GM18499 (cell line): ENCODE data around the gene ZNF423.
"Not testable (repeated sequence)": the region's sequence is repeated elsewhere in the genome, so short reads cannot be mapped to it uniquely, and the experiment has no call there.

Experiments
- ATAC-seq: cut with Tn5 transposase; IDR thresholded peaks from one replicate; pipeline ENCODE4 v1.9.1; 2021; ENCODE audit warnings: moderate number of reproducible peaks; ENCODE audit not compliant: insufficient read depth, unreplicated experiment

ZNF423 gene

DNA sequence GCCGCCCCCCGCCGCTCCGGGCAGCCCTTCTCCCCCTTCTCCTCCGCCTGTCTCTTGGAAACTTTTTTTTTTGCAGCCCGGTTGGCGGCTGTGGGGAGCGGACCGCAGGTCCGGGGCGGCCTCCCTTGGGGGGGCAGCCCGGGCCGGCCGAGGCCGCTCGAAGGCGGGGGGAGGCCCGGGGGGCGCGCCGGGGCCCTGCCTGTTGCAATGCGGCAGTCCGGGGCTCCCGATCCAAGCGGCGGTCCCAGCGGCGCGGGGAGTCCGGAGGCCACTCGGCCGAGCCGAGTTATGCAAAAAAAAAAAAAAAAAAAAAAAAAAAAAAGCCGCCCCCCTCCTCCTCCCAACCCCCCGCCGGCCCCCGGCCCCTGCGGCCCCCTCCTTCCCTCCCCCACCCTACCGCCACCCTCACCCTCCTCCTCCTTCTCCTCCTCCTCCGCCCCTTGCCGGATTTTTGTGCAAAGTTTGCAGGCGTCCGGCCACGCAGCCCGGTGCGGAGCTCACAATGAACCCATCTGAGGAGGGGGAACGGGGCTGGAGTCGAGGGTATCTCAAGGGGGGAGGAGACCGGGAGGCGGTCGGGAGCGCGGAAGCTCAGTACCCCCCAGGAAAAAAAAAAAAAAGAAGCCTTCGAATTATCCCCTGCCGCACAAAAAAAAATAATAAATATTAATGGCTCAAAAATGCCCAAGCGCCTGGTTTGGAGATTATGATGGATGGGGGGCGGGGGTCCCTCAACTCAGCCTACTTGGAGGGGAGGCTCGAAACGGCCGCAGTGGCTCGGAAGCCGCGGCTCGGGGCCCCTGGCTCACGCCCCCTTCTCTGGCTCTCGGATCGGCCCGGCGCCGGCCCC, at the start of gene ZNF423:
TSS of gene ZNF423 (minus strand) at position 291 of the 850 bp plus-strand sequence. CDS start 338 bp downstream, outside the sequence.
- no peak for ATAC-seq

DNA sequence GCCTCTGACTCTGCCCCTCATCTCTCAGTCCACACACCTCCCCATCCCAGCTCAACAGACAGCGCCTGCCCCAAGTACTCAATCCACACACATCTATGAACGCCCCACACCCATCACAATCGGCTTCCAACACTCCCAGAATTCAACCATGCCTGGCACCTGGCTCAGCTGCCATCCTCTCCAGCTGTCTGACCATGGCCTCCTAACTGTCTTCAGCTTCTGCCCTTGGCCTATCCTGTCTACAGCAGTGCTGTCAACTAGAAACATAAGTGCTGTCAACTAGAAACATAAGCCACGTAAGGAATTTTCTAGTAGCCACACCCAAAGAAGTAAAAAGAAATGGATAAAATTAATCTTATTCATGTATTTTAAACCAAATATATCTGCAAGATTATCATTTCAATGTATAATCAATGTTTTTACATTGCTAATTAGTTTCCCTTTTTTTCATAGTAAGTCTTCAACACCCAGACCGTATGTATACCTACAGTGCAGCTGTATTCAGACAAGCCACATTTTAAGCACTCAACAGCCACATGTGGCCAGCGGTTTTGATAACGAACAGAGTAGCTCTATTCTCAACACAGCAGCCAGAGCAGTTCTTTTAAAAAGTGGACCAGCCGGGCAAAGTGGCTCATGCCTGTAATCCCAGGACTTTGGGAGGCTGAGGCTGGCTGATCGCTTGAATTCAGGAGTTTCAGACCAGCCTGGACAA, 48.6 kb upstream of the ZNF423 start:
- no peak for ATAC-seq

DNA sequence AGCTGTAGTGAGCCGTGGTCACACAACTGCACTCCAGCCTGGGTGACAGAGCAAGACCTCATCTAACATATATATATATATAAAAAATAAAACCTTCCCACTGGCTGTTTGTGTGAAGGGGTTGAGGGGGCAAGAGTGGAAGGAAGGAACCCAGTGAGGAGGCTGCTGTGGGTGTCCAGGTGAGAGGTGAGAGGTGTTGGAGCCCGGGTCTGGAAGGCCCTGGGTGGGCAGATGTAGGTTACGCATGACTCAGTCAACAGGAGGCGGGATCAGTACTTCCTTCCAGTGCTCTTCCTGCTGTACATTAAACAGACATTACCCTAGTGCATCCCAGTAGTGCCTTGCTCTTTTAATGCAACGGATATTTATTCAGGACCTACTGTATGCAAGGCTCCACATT, 47.0 kb upstream of the ZNF423 start:
- no peak for ATAC-seq

DNA sequence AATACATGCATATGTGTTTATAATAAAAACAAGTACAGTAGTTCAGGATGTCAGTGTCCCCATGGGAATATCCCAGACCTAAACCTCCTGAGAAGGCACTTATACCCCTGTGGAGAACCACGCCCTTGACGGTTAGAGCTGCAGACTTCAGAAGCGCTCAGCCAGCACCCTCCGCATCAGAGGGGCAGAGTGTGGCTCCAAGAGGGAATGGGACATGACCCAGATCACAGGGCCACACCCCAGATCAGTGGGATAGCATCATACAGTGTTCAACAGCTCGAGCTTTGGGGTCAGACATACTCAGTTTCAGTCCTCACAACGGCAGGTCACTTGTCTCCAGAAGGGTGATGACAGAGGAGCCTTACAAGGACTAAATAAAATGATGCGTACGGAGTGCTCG, 45.8 kb upstream of the ZNF423 start:
- no peak for ATAC-seq

DNA sequence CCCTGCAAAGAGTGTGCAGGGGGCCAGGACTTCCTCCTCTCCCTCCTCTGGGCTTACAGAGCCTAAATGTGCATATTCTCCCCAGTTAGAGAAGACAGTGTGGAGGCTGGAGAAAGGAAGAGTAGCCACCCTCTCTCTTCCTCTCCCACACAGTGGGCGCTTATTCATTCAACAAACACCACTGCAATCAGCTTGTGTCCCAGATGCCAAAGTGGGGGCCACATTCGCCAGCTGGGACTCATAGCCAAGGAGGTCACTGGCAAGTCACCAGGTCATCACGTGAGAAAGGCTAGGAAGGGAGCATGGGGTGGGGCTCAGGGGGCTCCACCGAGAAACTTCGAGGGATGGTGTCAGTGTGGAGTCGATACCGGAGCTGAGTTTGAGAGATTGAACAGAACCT, 45.0 kb upstream of the ZNF423 start:
- ATAC-seq: no peak

GRCh38 chr16:49899991-49900695, 44.2 kb upstream of the ZNF423 start:
- no peak for ATAC-seq

DNA sequence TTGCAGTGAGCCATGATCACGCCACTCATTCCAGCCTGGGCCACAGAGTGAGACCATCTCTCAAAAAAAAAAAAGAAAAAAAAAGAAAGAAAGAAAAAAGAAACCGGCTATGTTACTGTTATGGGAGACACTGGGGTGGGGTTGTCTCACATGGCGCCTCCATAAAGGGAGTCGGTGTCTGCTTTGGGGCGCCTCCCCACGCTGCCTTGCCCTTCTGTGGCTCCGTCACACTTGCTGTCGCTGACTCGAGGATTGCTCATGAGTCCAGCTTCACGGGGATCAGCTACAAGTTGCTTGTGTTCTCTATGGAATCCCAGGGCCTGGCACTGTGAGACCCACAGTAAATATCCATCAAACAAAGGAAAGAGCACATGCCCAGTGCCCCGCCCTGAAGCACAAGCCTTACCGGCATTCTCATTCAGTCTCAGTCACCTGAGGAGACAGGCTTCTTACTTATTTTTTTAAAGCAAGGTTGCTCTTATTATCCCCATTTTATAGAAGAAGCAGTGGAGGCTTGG, 40.6 kb upstream of the ZNF423 start:
- ATAC-seq: no peak

DNA sequence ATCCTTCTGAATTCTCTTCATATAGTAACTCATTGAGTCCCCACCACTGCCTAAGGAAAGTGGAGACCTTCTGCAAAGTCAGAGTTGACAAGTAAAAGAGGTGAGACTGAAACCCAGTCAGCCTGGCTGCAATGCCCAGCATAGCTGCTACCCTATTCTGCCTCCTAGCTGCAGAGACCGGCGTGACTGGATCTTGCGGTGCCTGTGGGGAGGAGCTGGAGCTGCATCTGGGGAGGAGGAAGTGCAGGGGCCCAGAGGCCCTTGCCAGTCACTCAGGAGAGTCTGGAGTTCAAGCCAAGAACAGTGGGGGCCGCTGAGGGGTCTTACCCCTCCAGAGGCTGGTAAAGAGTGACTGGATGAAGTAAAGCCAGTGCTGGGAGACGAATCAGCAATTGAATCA, 35.0 kb upstream of the ZNF423 start:
- ATAC-seq: no peak

DNA sequence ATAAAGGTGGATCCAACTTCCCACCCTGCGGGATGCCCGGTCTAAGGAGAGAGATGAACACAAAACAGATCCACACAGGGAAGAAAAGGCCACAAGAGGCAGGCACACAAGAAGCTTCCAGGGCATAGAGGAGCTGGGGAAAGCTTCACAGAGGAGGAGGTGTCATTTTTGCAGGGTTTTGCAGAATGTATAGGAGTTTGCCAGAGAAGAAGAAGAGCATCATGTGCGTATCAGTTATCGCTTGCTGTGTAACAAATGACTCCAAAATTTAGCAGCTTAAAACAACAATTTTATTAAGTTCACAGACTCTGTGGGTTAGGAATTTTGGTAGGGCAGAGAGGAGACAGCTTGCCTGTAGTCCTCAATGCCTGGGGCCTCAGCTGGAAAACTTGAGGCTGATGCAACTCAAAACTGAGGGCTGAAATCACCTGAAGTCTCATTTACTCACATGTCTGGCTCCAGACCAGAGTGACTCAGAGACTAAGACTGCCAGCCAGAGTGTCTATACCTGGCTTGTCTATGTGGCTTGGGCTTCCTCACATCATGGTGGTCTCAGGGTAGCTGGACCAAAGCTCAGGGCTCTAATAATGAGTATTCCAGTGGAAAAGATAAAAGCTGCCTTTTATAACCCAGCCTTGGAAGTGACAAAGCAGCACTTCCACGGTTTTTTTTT, 33.9 kb upstream of the ZNF423 start:
- ATAC-seq: no peak

DNA sequence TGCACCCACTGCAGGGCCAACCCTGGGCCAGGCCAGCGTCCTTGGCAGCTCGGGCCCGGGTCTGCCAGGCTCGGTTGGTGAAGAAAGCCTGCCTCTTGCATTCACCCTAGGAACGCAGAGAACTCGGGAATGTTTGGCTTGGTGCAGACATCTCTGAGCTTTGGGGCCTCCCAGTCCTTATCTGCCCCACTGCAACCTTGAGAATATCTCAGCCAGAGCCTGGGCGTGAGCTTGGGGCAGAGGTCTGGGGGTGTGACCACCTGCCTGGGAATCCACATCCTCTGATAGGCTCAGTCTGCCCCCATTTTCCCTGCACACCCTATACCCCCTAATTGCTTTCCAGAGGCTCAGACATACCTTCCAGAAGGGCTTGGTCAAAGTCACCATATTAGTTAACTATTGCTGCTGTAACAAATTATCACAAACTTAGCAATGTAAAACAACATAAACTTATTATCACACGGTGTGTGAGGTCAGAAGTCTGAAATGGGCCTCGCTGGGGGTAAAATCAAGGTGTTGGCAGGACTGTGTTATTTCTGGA, 30.7 kb upstream of the ZNF423 start:
- no peak for ATAC-seq

DNA sequence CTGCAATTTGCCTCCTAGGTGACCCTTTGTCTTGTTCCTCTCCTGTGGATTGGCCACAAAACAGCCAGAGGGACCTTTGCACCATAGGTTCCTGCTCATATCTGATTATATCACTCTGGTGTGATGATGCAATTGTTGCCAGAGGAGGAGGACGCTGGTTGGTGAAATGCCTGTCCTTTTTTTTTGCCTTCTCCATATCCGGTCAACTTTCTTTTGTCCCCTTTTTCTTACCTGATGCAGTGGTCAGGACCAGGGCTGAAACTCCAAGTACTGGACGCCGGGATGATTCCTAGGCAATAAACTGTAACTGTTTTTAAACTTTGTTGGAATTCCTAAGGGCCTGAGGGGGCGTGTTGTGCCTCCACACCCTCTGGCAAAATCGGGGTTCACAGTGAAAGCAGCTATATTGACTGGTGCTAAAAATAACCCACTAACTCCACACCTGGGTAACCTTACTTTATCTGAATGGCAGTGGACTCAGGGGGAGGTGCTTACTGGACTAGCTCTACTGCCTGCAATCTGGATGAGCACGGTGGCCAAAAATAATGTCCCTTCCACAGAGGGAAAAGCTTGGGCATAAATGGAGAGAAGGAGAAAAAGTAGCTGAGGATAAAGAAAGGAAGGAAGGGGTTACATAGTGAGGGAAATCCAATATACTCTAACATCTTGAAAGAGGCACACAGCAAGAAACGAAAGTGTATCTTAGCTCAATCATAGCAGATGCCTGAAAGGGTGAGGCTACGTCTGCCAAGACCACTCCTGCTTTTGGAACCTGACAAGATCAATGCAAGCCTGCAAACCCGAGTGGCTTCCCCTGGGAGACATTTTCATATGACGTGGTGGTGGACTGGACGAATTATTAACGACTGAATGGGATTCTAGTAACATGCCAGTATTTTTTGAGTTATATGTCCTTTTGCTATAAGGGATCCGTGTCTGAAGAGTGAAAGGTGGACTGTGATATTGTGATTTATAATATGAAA, 28.4 kb upstream of the ZNF423 start:
- ATAC-seq: no peak

GRCh38 chr16:49883076-49884014, 27.4 kb upstream of the ZNF423 start:
- ATAC-seq: no peak

DNA sequence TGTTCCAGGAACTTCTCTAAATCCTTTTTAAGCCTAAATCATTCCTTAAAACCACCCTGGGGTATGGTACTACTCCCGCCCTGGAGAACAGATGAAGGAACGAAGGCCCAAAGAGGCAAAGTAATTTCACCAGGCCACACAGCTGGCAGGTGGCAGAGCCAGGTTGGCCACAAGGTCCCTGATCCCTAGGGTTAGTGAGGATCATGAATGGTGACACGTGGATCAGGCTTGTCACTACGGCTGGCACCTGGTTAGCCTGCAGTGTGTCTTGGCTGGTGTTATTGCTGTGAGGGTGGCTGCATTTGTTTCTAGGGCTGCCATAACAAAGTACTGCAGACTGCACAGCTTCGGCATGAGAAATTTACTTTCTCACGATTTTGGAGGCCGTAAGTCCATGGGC, 26.0 kb upstream of the ZNF423 start:
- ATAC-seq: no peak

GRCh38 chr16:49878540-49878939, 22.6 kb upstream of the ZNF423 start:
- not testable (repeated sequence) for ATAC-seq

- no peak for ATAC-seq
These were observed 20.8 kb upstream of the ZNF423 start for GRCh38 chr16:49876716-49877129.

- ATAC-seq: no peak
These were observed 20.1 kb upstream of the ZNF423 start for GRCh38 chr16:49875806-49876715.
